ENCODE measurements around the gene LNPEP. TPM values are rescaled to one million over a fixed set of nuclear protein-coding genes. Genes with fewer than 3 reads are reported as not detected.

LNPEP gene
- total and polyA plus RNA-seq, 2 of the 4 experiments (the other 2 are of a cell fraction), result 3.6 to 27.4 TPM

DNA sequence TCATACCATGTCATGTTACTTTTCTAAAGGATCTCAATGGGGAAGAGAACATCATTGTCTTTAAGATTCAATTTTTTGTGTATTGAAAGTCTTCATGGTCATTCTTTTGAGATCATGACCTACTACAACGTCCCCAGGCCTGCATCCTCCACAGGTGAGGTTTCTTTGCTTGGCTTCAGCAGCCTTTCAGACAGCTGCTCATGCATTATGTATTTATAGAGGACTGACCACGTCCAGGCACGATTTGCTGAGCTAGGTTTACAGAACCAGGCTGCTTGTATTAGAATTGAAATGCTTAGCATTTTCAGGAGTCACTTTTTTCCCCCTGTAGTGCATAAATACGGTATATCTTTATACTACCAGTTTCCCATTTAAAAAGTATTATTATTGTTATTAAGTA, 136.1 kb downstream of the LNPEP start:
- Histone ChIP-seq H3K9ac (ENCODE audit: low read depth, low read length) (no peak overlapping the region), H2BK5ac (ENCODE audit: low read depth, low read length, poor library complexity, severe bottlenecking) (no peak overlapping the region), H4K5ac (ENCODE audit: low read depth, low read length) (no peak overlapping the region), H2AFZ (replicated peaks; ENCODE audit: low read length, poor library complexity) (no peak overlapping the region), H2BK20ac (ENCODE audit: low read depth, low read length) (no peak overlapping the region), H3K4me3 (ENCODE audit: insufficient read depth, low read depth, low read length) (no peak overlapping the region), H3K9me1 (ENCODE audit: insufficient read depth, low read length) (no peaks in the 10 kb centered on the region), H4K20me1 (ENCODE audit: insufficient read depth, low read length) (no peaks in the 10 kb centered on the region), H2BK120ac (ENCODE audit: low read depth, low read length) (no peak overlapping the region), H3K14ac (replicated peaks; ENCODE audit: low read depth, low read length) (no peak overlapping the region), H3K27me3 (ENCODE audit: control insufficient read depth, insufficient read depth, low read length) (peaks cover 3% of the 10 kb centered on the region), H3K23ac (ENCODE audit: low read depth, low read length) (no peak overlapping the region), H3K4me1 (ENCODE audit: control insufficient read depth, insufficient read depth, low read length) (no peaks in the 10 kb centered on the region), H4K8ac (ENCODE audit: low read depth in 2 of 2, low read length in 2 of 2) (no peak overlapping the region), H3K4me2 (ENCODE audit: low read depth, low read length) (no peak overlapping the region), H3K18ac (ENCODE audit: low read depth, low read length) (no peak overlapping the region), H4K91ac (ENCODE audit: insufficient read depth, low read depth, low read length) (no peak overlapping the region), H3K27ac (ENCODE audit: insufficient read depth, low read length) (no peak overlapping the region), H3K36me3 (ENCODE audit: control insufficient read depth, insufficient read depth, low read length) (no peaks in the 10 kb centered on the region), H3K4ac (ENCODE audit: low read depth, low read length) (no peak overlapping the region), H3K56ac (ENCODE audit: extremely low read depth, insufficient read depth, low read length) (no peak overlapping the region), H2BK15ac (ENCODE audit: low read depth, low read length) (no peak overlapping the region), H3K79me1 (ENCODE audit: low read depth in 1 of 2, low read length in 2 of 2) (no peaks in the 10 kb centered on the region), H2AK5ac (ENCODE audit: low read depth, low read length) (no peak overlapping the region), H2AK9ac (replicated peaks; ENCODE audit: low read depth, low read length, poor library complexity) (no peak overlapping the region), H3K9me3 (ENCODE audit: control insufficient read depth, insufficient read depth, low read length) (no peaks in the 10 kb centered on the region)
- CTCF ChIA-PET, result no interaction called here
- no peak for TF ChIP-seq RCOR1 (IDR thresholded peaks at IDR 0.05; ENCODE audit: insufficient replicate concordance, low read length)
- TF ChIP-seq, protein P1, sequence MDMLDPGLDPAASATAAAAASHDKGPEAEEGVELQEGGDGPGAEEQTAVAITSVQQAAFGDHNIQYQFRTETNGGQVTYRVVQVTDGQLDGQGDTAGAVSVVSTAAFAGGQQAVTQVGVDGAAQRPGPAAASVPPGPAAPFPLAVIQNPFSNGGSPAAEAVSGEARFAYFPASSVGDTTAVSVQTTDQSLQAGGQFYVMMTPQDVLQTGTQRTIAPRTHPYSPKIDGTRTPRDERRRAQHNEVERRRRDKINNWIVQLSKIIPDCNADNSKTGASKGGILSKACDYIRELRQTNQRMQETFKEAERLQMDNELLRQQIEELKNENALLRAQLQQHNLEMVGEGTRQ (IDR thresholded peaks at IDR 0.05; ENCODE audit: low read depth, low read length), result no peak
- no peak for TF ChIP-seq CEBPB (IDR thresholded peaks at IDR 0.05; ENCODE audit: low read depth, low read length)
- no peak for TF ChIP-seq BHLHE40 (IDR thresholded peaks at IDR 0.05; ENCODE audit: low read depth, low read length)
- TF ChIP-seq, protein P2, sequence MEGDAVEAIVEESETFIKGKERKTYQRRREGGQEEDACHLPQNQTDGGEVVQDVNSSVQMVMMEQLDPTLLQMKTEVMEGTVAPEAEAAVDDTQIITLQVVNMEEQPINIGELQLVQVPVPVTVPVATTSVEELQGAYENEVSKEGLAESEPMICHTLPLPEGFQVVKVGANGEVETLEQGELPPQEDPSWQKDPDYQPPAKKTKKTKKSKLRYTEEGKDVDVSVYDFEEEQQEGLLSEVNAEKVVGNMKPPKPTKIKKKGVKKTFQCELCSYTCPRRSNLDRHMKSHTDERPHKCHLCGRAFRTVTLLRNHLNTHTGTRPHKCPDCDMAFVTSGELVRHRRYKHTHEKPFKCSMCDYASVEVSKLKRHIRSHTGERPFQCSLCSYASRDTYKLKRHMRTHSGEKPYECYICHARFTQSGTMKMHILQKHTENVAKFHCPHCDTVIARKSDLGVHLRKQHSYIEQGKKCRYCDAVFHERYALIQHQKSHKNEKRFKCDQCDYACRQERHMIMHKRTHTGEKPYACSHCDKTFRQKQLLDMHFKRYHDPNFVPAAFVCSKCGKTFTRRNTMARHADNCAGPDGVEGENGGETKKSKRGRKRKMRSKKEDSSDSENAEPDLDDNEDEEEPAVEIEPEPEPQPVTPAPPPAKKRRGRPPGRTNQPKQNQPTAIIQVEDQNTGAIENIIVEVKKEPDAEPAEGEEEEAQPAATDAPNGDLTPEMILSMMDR (conservative IDR thresholded peaks at IDR 0.05; ENCODE audit: low read depth, low read length), result no peak
- TF ChIP-seq MAZ (IDR thresholded peaks at IDR 0.05; ENCODE audit: borderline replicate concordance, low read depth, low read length), result no peak
- TF ChIP-seq RFX5 (IDR thresholded peaks at IDR 0.05; ENCODE audit: low read depth, low read length), result no peak
- dilution Hi-C loops (cut with HindIII; ENCODE audit: low sequenced_read_pairs, unreplicated experiment) (no loop called here), intact Hi-C loops (cut with micrococcal nuclease) (no loop called here), in situ Hi-C loops (cut with MboI; ENCODE audit: low sequenced_read_pairs) (no loop called here)
- DNase-seq, result no peak
- ATAC-seq (ENCODE audit: low read depth), result no peak
- WGBS, 2 experiments (ENCODE audit: extremely low coverage in 2 of 2, insufficient read length in 1 of 2), result no CpG with 5 or more reads among the region's 4 CpGs
- POLR2A ChIA-PET (ENCODE audit: unreplicated experiment), result no interaction called here
- no TSS peak for BruUV-seq (replicated peaks)
